Measurements from ENCODE around the gene F3. TPM values are rescaled to one million over a fixed set of nuclear protein-coding genes. Genes with fewer than 3 reads are reported as not detected.

The F3 gene
- total and polyA plus RNA-seq, 4 donors, result 1.0 to 2.7 (median 1.4) TPM

DNA sequence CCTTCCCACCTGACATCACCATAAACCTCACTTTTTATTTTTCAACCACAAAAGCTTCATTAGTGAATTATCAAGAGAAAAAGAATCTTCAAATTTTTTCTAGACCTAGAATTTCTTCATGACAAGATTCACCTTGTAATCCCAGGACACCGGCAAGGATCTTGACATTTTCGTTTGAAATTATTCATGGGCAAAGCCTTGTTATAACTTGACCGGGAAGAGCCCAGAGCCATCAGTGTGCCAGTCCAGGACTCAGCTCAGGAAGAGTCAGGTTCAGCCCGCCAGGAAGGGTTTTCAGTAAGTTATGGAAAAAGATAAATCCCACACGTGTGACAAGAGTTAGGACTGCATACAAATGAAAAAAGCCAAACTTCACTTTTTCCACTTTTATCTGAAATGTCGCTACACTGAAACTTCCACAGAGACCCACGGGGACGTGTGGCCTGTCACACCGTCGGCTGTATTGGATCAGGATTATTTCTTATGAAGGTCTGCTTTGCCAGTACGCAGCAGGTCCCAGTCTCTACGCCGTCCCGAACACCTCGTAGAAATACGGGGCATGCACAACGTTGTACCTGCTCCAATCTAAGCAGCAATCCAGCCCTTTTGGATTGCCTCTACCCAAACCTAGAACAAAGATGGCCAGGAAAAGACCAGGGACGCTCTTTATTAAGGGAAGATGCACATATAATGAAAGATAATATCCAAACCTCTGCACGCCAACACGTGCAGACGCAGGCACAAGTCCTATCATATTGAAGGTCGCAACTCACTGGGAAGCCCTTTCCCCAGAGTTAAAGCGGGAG is 916 bp downstream of the F3 start:
- Histone ChIP-seq H3K4me1 (ENCODE audit: control insufficient read depth in 4 of 4, insufficient read depth in 4 of 4, low read length in 3 of 4) (peaks cover 2 to 15% (median 6%) of the 10 kb centered on the region in 4 donors), H3K27ac (ENCODE audit: low read depth in 1 of 2, low read length in 2 of 2) (peak overlapping the region; percentile 56 to 62), H3K9ac (ENCODE audit: low read depth in 1 of 2, low read length in 2 of 2) (peak overlapping the region; percentile 27 to 53), H3K4me3 (ENCODE audit: low read depth in 1 of 3, low read length in 3 of 3) (peak overlapping the region; percentile 50 to 79 (median 75)), H3K27me3 (ENCODE audit: control insufficient read depth in 4 of 4, insufficient read depth in 4 of 4, low read length in 3 of 4) (no peaks in the 10 kb centered on the region), H3K9me3 (ENCODE audit: control insufficient read depth in 4 of 4, low read length in 3 of 4) (no peaks in the 10 kb centered on the region), H3K36me3 (ENCODE audit: control insufficient read depth in 4 of 4, insufficient read depth in 3 of 4, low read depth in 1 of 4, low read length in 3 of 4) (no peaks in the 10 kb centered on the region)
- DNase-seq (ENCODE audit: low spot score), result no peak
- 47% methylated on average over 23 of the region's 23 CpGs for WGBS
- no peak for TF ChIP-seq JUND (IDR thresholded peaks at IDR 0.05)
- TF ChIP-seq RXRA (IDR thresholded peaks at IDR 0.05), result no peak

DNA sequence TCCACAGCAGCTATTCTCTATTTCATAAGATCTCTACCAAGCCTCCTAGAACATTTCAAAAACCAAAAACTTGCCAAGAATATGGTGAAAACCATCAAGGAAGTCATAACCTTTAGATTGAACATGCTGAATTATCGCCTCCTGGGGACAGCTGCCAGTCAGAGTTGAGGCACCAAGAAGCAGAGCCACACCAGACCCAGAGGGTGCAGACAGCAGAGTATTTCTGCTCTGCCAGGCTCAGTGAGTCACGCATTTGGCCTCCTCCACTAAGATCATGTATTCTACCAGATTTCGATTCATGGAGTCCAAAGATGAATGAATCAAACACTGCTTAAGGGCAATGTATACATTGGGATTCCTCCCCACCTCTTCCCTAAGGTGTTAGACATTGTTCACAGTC is 2.1 kb downstream of the F3 start:
- Histone ChIP-seq H3K9ac (ENCODE audit: low read depth in 1 of 2, low read length in 2 of 2) (no peak overlapping the region), H3K9me3 (ENCODE audit: control insufficient read depth in 4 of 4, low read length in 3 of 4) (no peaks in the 10 kb centered on the region), H3K4me3 (ENCODE audit: low read depth in 1 of 3, low read length in 3 of 3) (no peak overlapping the region), H3K27ac (ENCODE audit: low read depth in 1 of 2, low read length in 2 of 2) (no peak overlapping the region), H3K36me3 (ENCODE audit: control insufficient read depth in 4 of 4, insufficient read depth in 3 of 4, low read depth in 1 of 4, low read length in 3 of 4) (no peaks in the 10 kb centered on the region), H3K4me1 (ENCODE audit: control insufficient read depth in 4 of 4, insufficient read depth in 4 of 4, low read length in 3 of 4) (peaks cover 2 to 15% (median 6%) of the 10 kb centered on the region in 4 donors), H3K27me3 (ENCODE audit: control insufficient read depth in 4 of 4, insufficient read depth in 4 of 4, low read length in 3 of 4) (no peaks in the 10 kb centered on the region)
- TF ChIP-seq HNF4A (conservative IDR thresholded peaks at IDR 0.05), result no peak
- TF ChIP-seq, protein P1, sequence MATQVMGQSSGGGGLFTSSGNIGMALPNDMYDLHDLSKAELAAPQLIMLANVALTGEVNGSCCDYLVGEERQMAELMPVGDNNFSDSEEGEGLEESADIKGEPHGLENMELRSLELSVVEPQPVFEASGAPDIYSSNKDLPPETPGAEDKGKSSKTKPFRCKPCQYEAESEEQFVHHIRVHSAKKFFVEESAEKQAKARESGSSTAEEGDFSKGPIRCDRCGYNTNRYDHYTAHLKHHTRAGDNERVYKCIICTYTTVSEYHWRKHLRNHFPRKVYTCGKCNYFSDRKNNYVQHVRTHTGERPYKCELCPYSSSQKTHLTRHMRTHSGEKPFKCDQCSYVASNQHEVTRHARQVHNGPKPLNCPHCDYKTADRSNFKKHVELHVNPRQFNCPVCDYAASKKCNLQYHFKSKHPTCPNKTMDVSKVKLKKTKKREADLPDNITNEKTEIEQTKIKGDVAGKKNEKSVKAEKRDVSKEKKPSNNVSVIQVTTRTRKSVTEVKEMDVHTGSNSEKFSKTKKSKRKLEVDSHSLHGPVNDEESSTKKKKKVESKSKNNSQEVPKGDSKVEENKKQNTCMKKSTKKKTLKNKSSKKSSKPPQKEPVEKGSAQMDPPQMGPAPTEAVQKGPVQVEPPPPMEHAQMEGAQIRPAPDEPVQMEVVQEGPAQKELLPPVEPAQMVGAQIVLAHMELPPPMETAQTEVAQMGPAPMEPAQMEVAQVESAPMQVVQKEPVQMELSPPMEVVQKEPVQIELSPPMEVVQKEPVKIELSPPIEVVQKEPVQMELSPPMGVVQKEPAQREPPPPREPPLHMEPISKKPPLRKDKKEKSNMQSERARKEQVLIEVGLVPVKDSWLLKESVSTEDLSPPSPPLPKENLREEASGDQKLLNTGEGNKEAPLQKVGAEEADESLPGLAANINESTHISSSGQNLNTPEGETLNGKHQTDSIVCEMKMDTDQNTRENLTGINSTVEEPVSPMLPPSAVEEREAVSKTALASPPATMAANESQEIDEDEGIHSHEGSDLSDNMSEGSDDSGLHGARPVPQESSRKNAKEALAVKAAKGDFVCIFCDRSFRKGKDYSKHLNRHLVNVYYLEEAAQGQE (IDR thresholded peaks at IDR 0.05), result no peak
- TF ChIP-seq, protein P2, sequence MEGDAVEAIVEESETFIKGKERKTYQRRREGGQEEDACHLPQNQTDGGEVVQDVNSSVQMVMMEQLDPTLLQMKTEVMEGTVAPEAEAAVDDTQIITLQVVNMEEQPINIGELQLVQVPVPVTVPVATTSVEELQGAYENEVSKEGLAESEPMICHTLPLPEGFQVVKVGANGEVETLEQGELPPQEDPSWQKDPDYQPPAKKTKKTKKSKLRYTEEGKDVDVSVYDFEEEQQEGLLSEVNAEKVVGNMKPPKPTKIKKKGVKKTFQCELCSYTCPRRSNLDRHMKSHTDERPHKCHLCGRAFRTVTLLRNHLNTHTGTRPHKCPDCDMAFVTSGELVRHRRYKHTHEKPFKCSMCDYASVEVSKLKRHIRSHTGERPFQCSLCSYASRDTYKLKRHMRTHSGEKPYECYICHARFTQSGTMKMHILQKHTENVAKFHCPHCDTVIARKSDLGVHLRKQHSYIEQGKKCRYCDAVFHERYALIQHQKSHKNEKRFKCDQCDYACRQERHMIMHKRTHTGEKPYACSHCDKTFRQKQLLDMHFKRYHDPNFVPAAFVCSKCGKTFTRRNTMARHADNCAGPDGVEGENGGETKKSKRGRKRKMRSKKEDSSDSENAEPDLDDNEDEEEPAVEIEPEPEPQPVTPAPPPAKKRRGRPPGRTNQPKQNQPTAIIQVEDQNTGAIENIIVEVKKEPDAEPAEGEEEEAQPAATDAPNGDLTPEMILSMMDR (IDR thresholded peaks at IDR 0.05; ENCODE audit: low read depth, low read length, missing input control), result no peak
- no peak for DNase-seq (ENCODE audit: low spot score)
- WGBS, result 92% methylated on average over 3 of the region's 3 CpGs

DNA sequence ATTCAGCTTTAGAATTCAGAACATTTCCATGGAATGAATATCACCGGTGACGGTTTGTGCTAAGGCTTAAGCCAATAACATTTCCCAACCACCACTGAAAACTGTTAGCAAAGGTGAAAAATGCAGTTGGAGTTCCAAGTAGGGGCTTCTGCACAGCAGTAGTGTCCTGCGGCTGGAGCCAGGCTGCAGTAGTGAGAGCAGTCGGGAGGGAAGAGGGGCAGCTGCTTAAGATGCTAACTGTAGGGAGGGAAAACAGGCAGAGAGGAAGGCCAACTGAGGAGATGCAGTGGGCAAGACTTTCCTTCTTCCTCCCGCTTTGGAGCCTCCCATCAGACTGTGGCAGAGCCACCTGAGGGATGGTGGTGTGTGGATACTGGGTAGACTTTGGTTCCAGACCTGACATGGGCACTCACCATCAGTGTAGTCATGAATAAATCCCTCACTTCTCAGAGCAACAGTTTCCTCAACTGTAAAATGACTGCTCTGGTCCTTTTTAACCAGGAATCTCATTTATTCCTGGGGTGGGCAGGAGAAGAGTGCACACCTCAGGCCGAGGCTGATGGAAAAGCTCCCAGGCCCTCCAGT is 3.2 kb downstream of the F3 start:
- no peak for DNase-seq (ENCODE audit: low spot score)
- Histone ChIP-seq H3K4me1 (ENCODE audit: control insufficient read depth in 4 of 4, insufficient read depth in 4 of 4, low read length in 3 of 4) (peaks cover 2 to 15% (median 6%) of the 10 kb centered on the region in 4 donors), H3K27ac (ENCODE audit: low read depth in 1 of 2, low read length in 2 of 2) (no peak overlapping the region), H3K4me3 (ENCODE audit: low read depth in 1 of 3, low read length in 3 of 3) (no peak overlapping the region), H3K27me3 (ENCODE audit: control insufficient read depth in 4 of 4, insufficient read depth in 4 of 4, low read length in 3 of 4) (no peaks in the 10 kb centered on the region), H3K9ac (ENCODE audit: low read depth in 1 of 2, low read length in 2 of 2) (no peak overlapping the region), H3K36me3 (ENCODE audit: control insufficient read depth in 4 of 4, insufficient read depth in 3 of 4, low read depth in 1 of 4, low read length in 3 of 4) (no peaks in the 10 kb centered on the region), H3K9me3 (ENCODE audit: control insufficient read depth in 4 of 4, low read length in 3 of 4) (no peaks in the 10 kb centered on the region)
- TF ChIP-seq, protein P1 (IDR thresholded peaks at IDR 0.05), result no peak
- TF ChIP-seq YY1 (IDR thresholded peaks at IDR 0.05) (no peak), GABPA (IDR thresholded peaks at IDR 0.05 in 1 of 2, conservative IDR thresholded peaks at IDR 0.05 in 1 of 2) (no peak), FOXA2 (IDR thresholded peaks at IDR 0.05) (no peak), TAF1 (conservative IDR thresholded peaks at IDR 0.05) (no peak)
- WGBS, result 88% methylated on average over 6 of the region's 6 CpGs

All from liver (tissue), 9 donors.